T-helper 2 cell (primary cell): ENCODE data around the gene SPATS2.
"Not testable (repeated sequence)": the region's sequence is repeated elsewhere in the genome, so short reads cannot be mapped to it uniquely, and the experiment has no call there.

Experiments used
- DNase-seq, 5 experiments: peaks; one replicate each; pipeline versions ENCODE4 v3.0.0 to v3.0.0-alpha.2; 2012 to 2022

The SPATS2 gene

GRCh38 chr12:49476091-49476490, 108.8 kb downstream of the SPATS2 start:
- DNase-seq = no peak

GRCh38 chr12:49478949-49479664, 111.8 kb downstream of the SPATS2 start:
- DNase-seq = no peak

- DNase-seq = no peak
These were observed 115.1 kb downstream of the SPATS2 start for GRCh38 chr12:49482095-49483051.

GRCh38 chr12:49483619-49484018, 116.4 kb downstream of the SPATS2 start:
- peak in 1 of 5 experiments; percentile 47 for DNase-seq

- no peak for DNase-seq
These were observed 120.3 kb downstream of the SPATS2 start for GRCh38 chr12:49487605-49488004.

GRCh38 chr12:49489154-49489553, 121.9 kb downstream of the SPATS2 start:
- DNase-seq = no peak

GRCh38 chr12:49489720-49490119, 122.5 kb downstream of the SPATS2 start:
- DNase-seq = no peak

GRCh38 chr12:49491823-49492222, 124.6 kb downstream of the SPATS2 start:
- no peak for DNase-seq

- DNase-seq = no peak
These were observed 126.6 kb downstream of the SPATS2 start for GRCh38 chr12:49493900-49494299.

- no peak for DNase-seq
These were observed 129.4 kb downstream of the SPATS2 start for GRCh38 chr12:49496417-49497360.

GRCh38 chr12:49501895-49502294, 134.6 kb downstream of the SPATS2 start:
- no peak for DNase-seq

GRCh38 chr12:49502590-49502989, 135.3 kb downstream of the SPATS2 start:
- no peak for DNase-seq

- DNase-seq = no peak
These were observed 136.5 kb downstream of the SPATS2 start for GRCh38 chr12:49503674-49504180.

- DNase-seq = no peak
These were observed 138.4 kb downstream of the SPATS2 start for GRCh38 chr12:49505672-49506071.

GRCh38 chr12:49507139-49507538, 139.9 kb downstream of the SPATS2 start:
- DNase-seq = no peak

- DNase-seq = not testable (repeated sequence)
These were observed 142.4 kb downstream of the SPATS2 start for GRCh38 chr12:49509681-49510080.

GRCh38 chr12:49511410-49511809, 144.1 kb downstream of the SPATS2 start:
- DNase-seq = no peak

- DNase-seq = no peak
These were observed 145.3 kb downstream of the SPATS2 start for GRCh38 chr12:49512546-49512945.

GRCh38 chr12:49515266-49515665, 148.0 kb downstream of the SPATS2 start:
- DNase-seq = no peak

- no peak for DNase-seq
These were observed 151.8 kb downstream of the SPATS2 start for GRCh38 chr12:49518914-49519573.

GRCh38 chr12:49519574-49519936, 152.3 kb downstream of the SPATS2 start:
- DNase-seq = no peak

GRCh38 chr12:49521389-49521788, 154.1 kb downstream of the SPATS2 start:
- no peak for DNase-seq
